ENCODE data around the gene TTC33.
A peak's percentile ranks its signal among the peaks of the same experiment; 100 is the strongest.

Gene TTC33

GRCh38 chr5:40503439-40503838, 252.3 kb downstream of the TTC33 start:
- no peak for DNase-seq

- DNase-seq, result no peak
Measured at GRCh38 chr5:40502736-40503135, 253.0 kb downstream of the TTC33 start.

- no peak for DNase-seq
Measured at GRCh38 chr5:40501711-40502444, 253.9 kb downstream of the TTC33 start.

GRCh38 chr5:40499518-40500273, 256.1 kb downstream of the TTC33 start:
- no peak for DNase-seq

GRCh38 chr5:40499007-40499406, 256.8 kb downstream of the TTC33 start:
- DNase-seq, result no peak

GRCh38 chr5:40497573-40497972, 258.2 kb downstream of the TTC33 start:
- DNase-seq, result no peak

- DNase-seq, result no peak
Measured at GRCh38 chr5:40495237-40495635, 260.5 kb downstream of the TTC33 start.

GRCh38 chr5:40494631-40495236, 261.0 kb downstream of the TTC33 start:
- no peak for DNase-seq

- DNase-seq, result peak; percentile 56
Measured at GRCh38 chr5:40492056-40492455, 263.7 kb downstream of the TTC33 start.

GRCh38 chr5:40491644-40492043, 264.1 kb downstream of the TTC33 start:
- no peak for DNase-seq

GRCh38 chr5:40490464-40491111, 265.2 kb downstream of the TTC33 start:
- DNase-seq, result peak; percentile 11

GRCh38 chr5:40489421-40489820, 266.3 kb downstream of the TTC33 start:
- DNase-seq, result no peak

- DNase-seq, result peak; percentile 77
Measured at GRCh38 chr5:40486437-40487275, 269.1 kb downstream of the TTC33 start.

GRCh38 chr5:40485021-40485998, 270.5 kb downstream of the TTC33 start:
- peak; percentile 45 for DNase-seq

GRCh38 chr5:40484495-40484894, 271.3 kb downstream of the TTC33 start:
- peak; percentile 5 for DNase-seq

GRCh38 chr5:40483316-40483715, 272.4 kb downstream of the TTC33 start:
- no peak for DNase-seq

GRCh38 chr5:40481241-40481640, 274.5 kb downstream of the TTC33 start:
- DNase-seq, result no peak

GRCh38 chr5:40480392-40480791, 275.4 kb downstream of the TTC33 start:
- peak; percentile 8 for DNase-seq

- no peak for DNase-seq
Measured at GRCh38 chr5:40479939-40480338, 275.8 kb downstream of the TTC33 start.

- DNase-seq, result no peak
Measured at GRCh38 chr5:40478766-40479165, 277.0 kb downstream of the TTC33 start.

GRCh38 chr5:40477856-40478546, 277.8 kb downstream of the TTC33 start:
- DNase-seq, result no peak
